GM19240 (cell line): ENCODE data around the gene RIN3.

Experiments
- DNase-seq: peaks from one replicate; pipeline ENCODE4 v3.0.0; 2011; ENCODE audit warnings: low spot score; ENCODE audit not compliant: insufficient read length

Gene RIN3

GRCh38 chr14:92686411-92686899 lies 172.9 kb downstream of the RIN3 start:
- DNase-seq: no peak

DNA sequence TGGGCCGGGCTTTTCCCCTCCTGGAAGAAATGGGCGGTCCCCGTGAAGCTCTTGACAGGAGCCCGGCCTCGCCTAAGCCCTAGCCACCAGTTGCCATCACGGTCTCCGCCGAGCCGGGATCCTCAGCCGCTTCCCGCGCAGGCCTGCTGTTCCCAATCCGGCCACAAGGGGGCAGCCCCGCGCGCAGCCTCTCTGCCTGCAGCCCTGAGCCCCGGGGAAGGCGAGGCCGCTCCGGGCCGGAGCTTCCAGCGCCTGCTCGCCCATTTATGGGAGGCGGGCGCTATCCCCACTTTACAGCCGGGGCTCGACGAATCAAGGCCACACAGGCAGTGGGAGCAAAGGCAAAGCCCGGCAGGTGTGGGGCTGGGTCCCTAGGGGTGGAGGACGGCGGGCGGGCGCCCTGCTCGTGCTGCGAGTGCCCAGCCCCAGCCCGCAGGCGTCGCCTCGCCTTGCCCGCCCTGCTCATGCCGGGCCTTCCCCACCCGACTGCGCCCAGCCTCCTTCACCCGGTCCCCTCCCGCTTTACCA lies 173.4 kb downstream of the RIN3 start:
- DNase-seq: peak; percentile 79

DNA sequence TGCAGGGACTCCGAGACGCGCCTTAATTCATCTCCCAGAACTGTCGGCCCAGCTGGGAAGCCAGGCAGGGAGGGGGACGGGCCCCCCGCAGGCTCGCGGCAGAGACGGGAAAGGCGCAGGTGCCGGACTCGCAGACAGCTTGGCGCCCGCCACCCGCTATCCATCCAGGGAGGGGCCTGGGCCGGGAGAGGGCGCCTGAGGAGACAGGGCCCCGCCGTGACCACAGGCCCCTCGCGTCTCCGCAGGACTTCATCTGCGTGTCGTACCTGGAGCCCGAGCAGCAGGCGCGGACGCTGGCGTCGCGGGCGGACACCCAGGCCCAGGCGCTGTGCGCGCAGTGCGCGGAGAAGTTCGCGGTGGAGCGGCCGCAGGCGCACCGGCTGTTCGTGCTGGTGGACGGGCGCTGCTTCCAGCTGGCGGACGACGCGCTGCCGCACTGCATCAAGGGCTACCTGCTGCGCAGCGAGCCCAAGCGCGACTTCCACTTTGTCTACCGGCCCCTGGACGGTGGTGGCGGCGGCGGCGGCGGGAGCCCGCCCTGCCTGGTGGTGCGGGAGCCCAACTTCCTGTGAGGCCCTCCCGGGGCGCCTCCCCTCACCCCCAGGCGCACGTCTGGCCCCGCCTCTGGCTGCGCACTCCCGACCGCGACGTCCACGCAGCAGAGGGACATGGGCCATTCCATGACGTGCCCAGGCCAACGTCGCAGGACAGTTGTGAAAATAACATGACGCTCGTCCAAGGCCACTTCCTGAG lies 174.3 kb downstream of the RIN3 start:
- DNase-seq: no peak

- DNase-seq: no peak
Measured at GRCh38 chr14:92688434-92689375, 175.1 kb downstream of the RIN3 start.

DNA sequence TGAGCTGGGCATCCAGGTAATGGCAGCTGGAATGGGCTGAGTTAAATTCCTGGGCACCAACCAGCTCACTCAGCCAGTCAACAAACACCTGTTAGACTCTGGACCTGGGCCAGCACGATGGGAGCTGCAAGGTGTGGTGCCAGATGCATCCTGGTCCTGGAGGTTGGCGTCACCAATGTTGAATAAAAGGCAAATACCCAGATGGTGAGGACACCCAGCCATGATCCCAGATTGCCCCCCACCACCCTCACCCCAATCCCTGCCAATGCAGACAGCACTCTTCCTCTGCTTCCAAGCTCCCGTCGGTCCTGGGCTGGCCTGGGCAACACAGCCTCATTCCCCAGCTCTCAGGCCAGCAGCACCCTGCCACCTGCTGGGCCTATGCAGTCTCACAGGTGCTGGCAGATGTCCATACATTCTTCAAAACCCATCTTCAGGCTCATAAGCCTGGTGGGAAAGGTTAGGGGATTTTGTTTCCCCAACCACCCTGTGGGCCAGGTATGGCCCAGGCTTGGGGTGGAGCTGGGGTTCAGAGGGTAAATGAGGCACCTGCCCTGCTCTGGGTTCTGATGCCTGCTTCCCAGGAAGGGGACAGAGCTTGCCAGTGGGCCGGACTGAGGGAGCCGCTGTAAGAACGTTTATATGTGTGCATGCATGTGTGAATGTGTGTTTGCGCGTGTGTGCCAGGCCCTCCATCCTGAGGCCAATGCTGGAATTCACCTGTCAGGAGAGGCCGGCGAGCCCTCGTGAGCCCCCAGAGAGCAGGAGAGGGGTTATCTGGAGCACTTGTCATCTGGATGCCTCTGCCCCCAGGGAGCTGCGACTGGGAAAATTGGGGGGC lies 176.8 kb downstream of the RIN3 start:
- DNase-seq: no peak

GRCh38 chr14:92692822-92693226 lies 179.2 kb downstream of the RIN3 start:
- DNase-seq: no peak

DNA sequence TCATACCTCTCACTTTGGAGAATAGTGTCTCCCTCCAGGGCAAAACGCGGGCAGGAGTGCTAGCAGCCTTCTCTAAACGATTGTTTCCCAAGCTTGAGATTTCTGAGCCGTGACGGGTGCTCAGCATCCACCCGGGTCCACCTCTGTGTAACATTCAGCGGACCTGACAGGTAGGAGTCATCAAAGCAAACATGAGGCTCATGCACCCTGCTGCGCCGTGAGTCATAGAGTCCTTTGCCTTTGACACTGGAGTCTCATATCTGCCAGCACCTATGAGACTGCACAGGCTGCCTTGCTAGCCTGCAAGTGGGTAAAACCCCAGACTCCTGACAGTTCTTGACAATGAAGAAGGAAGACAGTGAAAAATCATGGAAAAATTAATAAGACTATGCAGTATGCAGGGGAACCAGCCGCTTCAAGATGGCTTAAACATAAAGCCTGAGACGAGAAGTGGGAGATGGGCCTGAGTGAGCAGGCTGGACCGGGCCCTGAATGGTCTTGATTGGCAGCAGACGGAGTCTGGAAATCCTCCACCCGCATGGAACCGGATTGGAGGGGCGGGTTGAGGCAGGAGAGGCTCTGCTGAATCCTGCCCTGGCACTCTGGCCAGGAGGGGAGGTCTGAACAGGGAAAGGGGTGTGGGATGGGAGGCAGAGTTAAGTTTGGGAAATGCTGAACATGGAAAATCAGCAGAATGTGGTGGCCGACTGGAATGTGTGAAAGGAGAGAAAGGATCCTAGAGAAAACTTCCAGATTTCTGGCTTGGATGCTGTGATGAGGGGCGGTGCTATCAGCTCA lies 180.6 kb downstream of the RIN3 start:
- no peak for DNase-seq

GRCh38 chr14:92694807-92695206 lies 181.2 kb downstream of the RIN3 start:
- no peak for DNase-seq

DNA sequence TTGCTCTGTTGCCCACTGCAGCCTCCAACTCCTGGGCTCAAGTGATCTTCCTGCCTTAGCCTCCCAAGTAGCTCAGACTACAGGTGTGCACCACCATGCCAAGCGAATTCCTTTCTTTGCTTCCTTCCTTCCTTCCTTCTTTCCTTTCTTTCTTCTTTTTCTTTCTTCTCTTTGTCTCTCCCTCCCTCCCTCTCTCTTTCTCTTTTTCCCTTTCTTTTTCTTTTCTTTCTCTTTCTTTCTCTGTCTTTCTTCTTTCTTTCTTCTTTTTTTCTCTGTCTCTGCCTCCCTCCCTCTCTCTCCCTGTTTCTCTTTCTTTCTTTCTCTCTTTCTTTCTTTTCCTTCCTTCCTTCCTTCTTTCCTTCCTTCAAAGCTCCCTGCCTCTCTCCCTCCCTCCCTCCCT lies 182.0 kb downstream of the RIN3 start:
- DNase-seq: no peak

GRCh38 chr14:92696366-92696765 lies 182.8 kb downstream of the RIN3 start:
- no peak for DNase-seq

- no peak for DNase-seq
Measured at GRCh38 chr14:92698393-92698792, 184.8 kb downstream of the RIN3 start.

GRCh38 chr14:92701826-92702225 lies 188.2 kb downstream of the RIN3 start:
- no peak for DNase-seq

DNA sequence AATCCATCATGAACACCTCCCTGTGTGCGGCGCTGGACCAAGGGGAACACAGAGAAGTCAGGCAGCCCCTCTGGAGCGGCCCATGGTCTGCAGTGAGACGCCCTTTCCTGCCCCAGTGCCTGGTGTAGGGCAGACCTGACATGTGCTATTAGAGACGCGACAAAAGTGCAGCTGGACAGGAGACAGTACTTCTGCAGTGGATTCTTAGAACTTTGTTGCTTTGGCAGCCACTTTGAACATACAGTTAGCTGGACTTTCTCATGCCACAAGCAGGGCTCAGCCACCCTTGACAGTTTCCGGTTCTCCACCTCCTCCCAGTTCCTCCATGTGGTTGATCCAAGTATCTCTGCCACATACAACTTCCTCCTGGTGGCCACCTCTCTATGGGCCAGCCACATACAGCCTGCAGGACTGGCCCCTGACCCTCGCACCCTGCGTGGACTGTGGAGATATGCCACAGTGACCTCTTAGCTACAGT lies 188.9 kb downstream of the RIN3 start:
- DNase-seq: no peak

- no peak for DNase-seq
Measured at GRCh38 chr14:92703516-92703915, 189.9 kb downstream of the RIN3 start.

GRCh38 chr14:92704036-92704804 lies 190.6 kb downstream of the RIN3 start:
- no peak for DNase-seq

DNA sequence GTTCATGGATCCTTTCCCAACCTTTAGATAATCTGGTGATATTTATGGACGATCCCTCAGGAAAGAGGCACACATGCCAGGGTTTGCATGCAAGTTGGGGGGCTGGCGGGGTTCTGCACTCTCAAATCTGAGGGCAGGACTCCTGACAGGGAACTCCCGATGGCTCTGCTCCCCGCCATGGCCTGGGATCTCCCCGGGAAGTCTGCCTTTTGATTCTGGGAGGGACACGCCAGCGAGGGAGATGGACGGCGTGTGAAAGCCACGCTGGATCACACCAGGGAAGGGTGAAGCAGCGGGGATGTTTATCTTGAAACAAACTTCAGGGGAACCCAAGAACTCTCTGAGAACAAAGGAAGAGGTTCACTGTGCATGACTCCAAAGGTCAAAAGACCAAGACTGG lies 191.2 kb downstream of the RIN3 start:
- no peak for DNase-seq

DNA sequence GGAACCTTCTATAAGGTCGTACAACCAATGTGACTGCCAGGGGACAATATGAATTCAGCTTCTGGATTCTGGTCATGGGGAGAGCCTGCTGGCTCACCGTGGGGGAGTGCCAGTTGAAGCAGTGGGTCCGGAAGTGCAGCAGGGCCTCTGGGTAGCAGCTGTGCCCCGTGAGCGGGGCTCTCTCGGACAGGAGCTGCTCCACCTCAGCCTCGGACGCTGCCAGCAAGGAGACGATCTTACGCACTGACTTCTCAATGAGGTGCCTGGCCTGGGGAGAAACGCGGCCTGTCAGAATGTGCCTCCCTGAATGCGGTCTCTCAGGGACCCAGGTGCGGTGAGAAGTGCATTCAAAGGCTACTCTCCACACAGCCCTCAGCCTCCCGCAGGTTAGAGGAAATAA lies 192.8 kb downstream of the RIN3 start:
- DNase-seq: no peak

- no peak for DNase-seq
Measured at GRCh38 chr14:92709340-92710000, 195.9 kb downstream of the RIN3 start.

DNA sequence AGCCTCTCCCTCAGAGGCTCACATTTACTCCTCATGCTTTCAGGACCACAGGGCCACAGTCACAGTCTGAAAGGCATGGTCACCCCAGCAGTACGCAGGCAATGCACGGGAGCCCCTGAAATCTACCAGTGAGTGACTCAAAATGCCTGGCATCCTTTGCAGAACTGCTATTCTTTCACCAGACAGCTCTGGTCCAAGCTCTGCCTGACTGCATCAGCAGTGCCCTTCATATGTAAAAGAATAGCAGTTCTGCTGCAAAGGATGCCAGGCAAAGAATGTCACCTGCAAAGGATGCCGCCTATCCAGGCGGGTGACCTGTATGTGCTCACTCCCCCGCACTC lies 196.4 kb downstream of the RIN3 start:
- no peak for DNase-seq
